Endometrium (tissue), 2 donors: ENCODE data around the gene TRIM69.
A peak's percentile ranks its signal among the peaks of the same experiment; 100 is the strongest.
"Not testable (repeated sequence)": the region's sequence is repeated elsewhere in the genome, so short reads cannot be mapped to it uniquely, and the experiment has no call there.

Experiments
- FAIRE-seq: peaks from 2 replicates; lab custom pipeline; 2012; peaks lifted over from hg19 to GRCh38; lab: Jason Lieb, UNC
- donor health status: control.
- donor health status: control.

TRIM69 gene

GRCh38 chr15:44716983-44717602, 19.2 kb upstream of the TRIM69 start:
- no peak for FAIRE-seq

- FAIRE-seq = no peak
Observed at GRCh38 chr15:44718180-44718926, 18.0 kb upstream of the TRIM69 start.

GRCh38 chr15:44718927-44719292, 17.4 kb upstream of the TRIM69 start:
- no peak for FAIRE-seq

- FAIRE-seq = no peak
Observed at GRCh38 chr15:44719293-44719999, 16.9 kb upstream of the TRIM69 start.

GRCh38 chr15:44720000-44720435, 16.3 kb upstream of the TRIM69 start:
- FAIRE-seq = not testable (repeated sequence)

GRCh38 chr15:44720460-44721176, 15.7 kb upstream of the TRIM69 start:
- FAIRE-seq = no peak

GRCh38 chr15:44722011-44722410, 14.3 kb upstream of the TRIM69 start:
- FAIRE-seq = no peak

- FAIRE-seq = no peak
Observed at GRCh38 chr15:44726136-44726535, 10.2 kb upstream of the TRIM69 start.

GRCh38 chr15:44726568-44727484, 9.5 kb upstream of the TRIM69 start:
- FAIRE-seq = no peak

- FAIRE-seq = no peak
Observed at GRCh38 chr15:44727485-44728231, 8.7 kb upstream of the TRIM69 start.

GRCh38 chr15:44728232-44728575, 8.1 kb upstream of the TRIM69 start:
- not testable (repeated sequence) for FAIRE-seq

- FAIRE-seq = peak; percentile 98
Observed at GRCh38 chr15:44728576-44729407, 7.5 kb upstream of the TRIM69 start.

- FAIRE-seq = no peak
Observed at GRCh38 chr15:44729408-44730127, 6.8 kb upstream of the TRIM69 start.

- FAIRE-seq = no peak
Observed at GRCh38 chr15:44734839-44735481, 1.4 kb upstream of the TRIM69 start.

GRCh38 chr15:44735482-44736180, 697 bp upstream of the TRIM69 start:
- no peak for FAIRE-seq

GRCh38 chr15:44738340-44738984, 2.1 kb downstream of the TRIM69 start:
- peak; percentile 15 for FAIRE-seq

- FAIRE-seq = not testable (repeated sequence)
Observed at GRCh38 chr15:44739222-44739847, 3.0 kb downstream of the TRIM69 start.
